Spinal cord (tissue), 10 donors: ENCODE results near the gene REP15. TPM values are rescaled to one million over a fixed set of nuclear protein-coding genes. Genes with fewer than 3 reads are reported as not detected.

Experiments used
- DNase-seq, 6 donors: peaks; one replicate each; pipeline versions ENCODE4 v3.0.0 to v3.0.0-alpha.2; 2013 to 2015; ENCODE audit warnings: low spot score in 6 of 6, low read depth in 4 of 6
- H3K27ac ChIP-seq: one replicate; pipeline ENCODE4 v1.5.1; 2013; ENCODE audit warnings: low read depth, low read length, control low read depth
- H3K27me3 ChIP-seq: one replicate; pipeline ENCODE4 v1.6.1; 2013; ENCODE audit warnings: low read length; ENCODE audit not compliant: control insufficient read depth, insufficient read depth
- H3K36me3 ChIP-seq: one replicate; pipeline ENCODE4 v1.6.1; 2013; ENCODE audit warnings: low read length; ENCODE audit not compliant: control insufficient read depth, insufficient read depth
- H3K4me1 ChIP-seq: one replicate; pipeline ENCODE4 v1.6.1; 2013; ENCODE audit warnings: low read length; ENCODE audit not compliant: control insufficient read depth, insufficient read depth
- H3K4me3 ChIP-seq: one replicate; pipeline ENCODE4 v1.5.1; 2013; ENCODE audit warnings: low read depth, low read length, control low read depth
- H3K9me3 ChIP-seq: one replicate; pipeline ENCODE4 v1.6.1; 2013; ENCODE audit warnings: low read length; ENCODE audit not compliant: control insufficient read depth, insufficient read depth
- WGBS: methylation state at CpG from one replicate; pipeline ENCODE4 v1.1.5; 2013; ENCODE audit warnings: missing lambda C conversion rate; ENCODE audit not compliant: insufficient coverage; 5-methylcytosine and 5-hydroxymethylcytosine counted together
- polyA plus RNA-seq, 2 donors: library from polyadenylated mRNA; unstranded; fragments of 120-200 nt; gene quantifications; one replicate each; pipeline ENCODE4 v1.2.1, GENCODE V29; 2013; ENCODE audit not compliant: insufficient read length in 2 of 2
- total RNA-seq, 2 donors: library from RNA; depleted of rRNA in 1 of 2; stranded (reverse); fragments of 120-200 nt in 1 of 2; fragments of >200 nt in 1 of 2; gene quantifications; one replicate each; pipeline versions ENCODE4 v1.2.3 to v1.2.4, GENCODE V29; 2013 to 2014
- donor health status: healthy.

Gene REP15
- total and polyA plus RNA-seq, 4 donors, result 1.1 to 6.9 (median 1.7) TPM

- WGBS, result no CpG with 5 or more reads among the region's 2 CpGs
- H3K36me3 ChIP-seq, result peaks cover 4% of the 10 kb centered on the region
- H3K9me3 ChIP-seq, result no peaks in the 10 kb centered on the region
- no peak overlapping the region for H3K27ac ChIP-seq
- no peak overlapping the region for H3K4me3 ChIP-seq
- no peak for DNase-seq
- H3K27me3 ChIP-seq, result no peaks in the 10 kb centered on the region
- H3K4me1 ChIP-seq, result no peaks in the 10 kb centered on the region
Observed at GRCh38 chr12:27693403-27693802, 2.8 kb upstream of the REP15 start.

DNA sequence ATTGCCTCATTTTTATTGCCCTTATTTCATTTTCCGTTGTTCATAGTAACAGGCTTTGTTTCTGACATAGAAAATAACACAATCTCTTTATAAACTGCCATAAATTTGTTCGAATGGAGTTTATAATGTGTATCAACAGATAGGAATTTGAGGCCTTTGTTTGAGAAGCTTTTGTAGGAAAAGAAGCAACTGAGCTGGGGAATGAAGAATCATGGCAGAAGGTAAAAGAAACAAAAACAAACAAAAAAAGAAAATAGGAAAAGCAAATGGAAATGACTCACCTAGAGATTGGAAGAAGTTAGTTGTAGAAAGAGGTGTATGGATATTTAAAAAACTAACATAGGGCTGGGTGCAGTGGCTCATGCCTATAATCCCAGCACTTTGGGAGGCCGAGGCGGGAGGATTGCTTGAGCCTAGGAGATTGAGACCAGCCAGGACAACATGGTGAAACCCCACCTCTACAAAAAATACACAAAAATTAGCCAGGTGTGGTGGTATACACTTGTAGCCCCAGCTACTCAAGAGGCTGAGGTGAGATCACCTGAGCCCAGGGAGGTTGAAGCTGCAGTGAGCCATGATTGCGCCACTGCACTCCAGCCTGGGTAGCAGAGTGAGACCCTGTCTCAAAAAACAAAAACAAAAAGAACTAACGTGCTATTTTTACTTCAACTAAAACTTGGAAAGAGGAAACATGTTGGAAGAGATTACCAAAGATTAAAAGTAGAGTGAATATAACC lies 523 bp upstream of the REP15 start:
- WGBS, result no CpG with 5 or more reads among the region's 6 CpGs
- no peak for DNase-seq
- no peak overlapping the region for H3K4me3 ChIP-seq
- H3K27me3 ChIP-seq, result no peaks in the 10 kb centered on the region
- no peaks in the 10 kb centered on the region for H3K36me3 ChIP-seq
- H3K27ac ChIP-seq, result no peak overlapping the region
- H3K9me3 ChIP-seq, result no peaks in the 10 kb centered on the region
- H3K4me1 ChIP-seq, result no peaks in the 10 kb centered on the region

- Histone ChIP-seq H3K4me3 (no peak overlapping the region), H3K36me3 (no peaks in the 10 kb centered on the region), H3K9me3 (no peaks in the 10 kb centered on the region), H3K4me1 (no peaks in the 10 kb centered on the region), H3K27me3 (no peaks in the 10 kb centered on the region), H3K27ac (no peak overlapping the region)
- DNase-seq, result no peak
- WGBS, result 86% methylated on average over 1 of the region's 3 CpGs
Observed at GRCh38 chr12:27696864-27697564, 767 bp downstream of the REP15 start.

- Histone ChIP-seq H3K9me3 (no peaks in the 10 kb centered on the region), H3K27ac (no peak overlapping the region), H3K36me3 (no peaks in the 10 kb centered on the region), H3K4me3 (no peak overlapping the region), H3K4me1 (no peaks in the 10 kb centered on the region), H3K27me3 (no peaks in the 10 kb centered on the region)
- DNase-seq, result peak; percentile 35 to 87 (median 52)
- 22% methylated on average over 1 of the region's 4 CpGs for WGBS
Observed at GRCh38 chr12:27703720-27704452, 7.6 kb downstream of the REP15 start.

DNA sequence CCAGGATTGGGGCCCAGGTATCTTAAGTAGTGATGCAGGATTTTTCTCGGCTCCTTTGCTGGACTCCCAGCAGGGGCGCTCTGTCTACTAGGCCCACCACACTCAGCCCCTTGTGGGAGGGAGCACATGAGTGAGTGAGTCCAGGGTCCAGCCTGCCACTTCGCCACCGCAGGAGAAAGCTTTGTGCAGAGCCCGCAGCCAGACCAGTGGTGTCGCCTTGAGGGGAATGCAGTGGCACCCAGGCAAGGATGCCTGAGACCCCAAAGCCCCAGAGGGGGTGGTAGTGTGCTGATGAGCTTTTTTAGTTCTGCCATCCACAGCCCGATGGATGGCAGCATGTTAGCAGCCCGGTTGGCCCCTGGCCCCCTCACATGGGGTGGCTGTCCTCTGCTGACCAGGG lies 9.0 kb downstream of the REP15 start:
- Histone ChIP-seq H3K4me1 (peaks cover 5% of the 10 kb centered on the region), H3K36me3 (no peaks in the 10 kb centered on the region), H3K9me3 (no peaks in the 10 kb centered on the region), H3K27ac (no peak overlapping the region), H3K4me3 (no peak overlapping the region), H3K27me3 (no peaks in the 10 kb centered on the region)
- DNase-seq, result no peak
- WGBS, result 78% methylated on average over 7 of the region's 8 CpGs

DNA sequence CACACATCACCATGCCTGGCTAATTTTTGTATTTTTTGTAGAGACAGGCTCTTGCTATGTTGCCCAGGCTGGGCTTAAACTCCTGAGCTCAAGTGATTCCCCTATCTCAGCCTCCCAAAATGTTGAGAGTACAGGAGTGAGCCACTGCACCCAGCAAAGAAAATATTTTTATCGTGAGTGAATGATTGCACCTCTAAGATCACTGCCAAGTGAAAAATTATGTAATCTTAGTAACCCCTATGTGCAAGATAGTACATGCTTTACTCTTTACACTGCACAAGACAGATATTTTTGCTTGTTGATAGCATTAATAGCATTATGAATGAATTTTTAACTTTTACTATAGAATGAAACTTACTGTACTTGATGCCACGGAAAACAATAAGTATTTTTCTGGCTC lies 11.0 kb downstream of the REP15 start:
- no peak for DNase-seq
- H3K4me1 ChIP-seq, result peaks cover 9% of the 10 kb centered on the region
- WGBS, result no CpG with 5 or more reads among the region's 2 CpGs
- H3K4me3 ChIP-seq, result no peak overlapping the region
- no peak overlapping the region for H3K27ac ChIP-seq
- H3K36me3 ChIP-seq, result no peaks in the 10 kb centered on the region
- no peaks in the 10 kb centered on the region for H3K27me3 ChIP-seq
- no peaks in the 10 kb centered on the region for H3K9me3 ChIP-seq

- H3K36me3 ChIP-seq, result peaks cover 3% of the 10 kb centered on the region
- no peaks in the 10 kb centered on the region for H3K27me3 ChIP-seq
- peaks cover 9% of the 10 kb centered on the region for H3K4me1 ChIP-seq
- DNase-seq, result no peak
- WGBS, result 95% methylated on average over 5 of the region's 12 CpGs
- no peak overlapping the region for H3K27ac ChIP-seq
- H3K4me3 ChIP-seq, result peak overlapping the region; percentile 98
- no peaks in the 10 kb centered on the region for H3K9me3 ChIP-seq
Observed at GRCh38 chr12:27709212-27709931, 13.1 kb downstream of the REP15 start.

DNA sequence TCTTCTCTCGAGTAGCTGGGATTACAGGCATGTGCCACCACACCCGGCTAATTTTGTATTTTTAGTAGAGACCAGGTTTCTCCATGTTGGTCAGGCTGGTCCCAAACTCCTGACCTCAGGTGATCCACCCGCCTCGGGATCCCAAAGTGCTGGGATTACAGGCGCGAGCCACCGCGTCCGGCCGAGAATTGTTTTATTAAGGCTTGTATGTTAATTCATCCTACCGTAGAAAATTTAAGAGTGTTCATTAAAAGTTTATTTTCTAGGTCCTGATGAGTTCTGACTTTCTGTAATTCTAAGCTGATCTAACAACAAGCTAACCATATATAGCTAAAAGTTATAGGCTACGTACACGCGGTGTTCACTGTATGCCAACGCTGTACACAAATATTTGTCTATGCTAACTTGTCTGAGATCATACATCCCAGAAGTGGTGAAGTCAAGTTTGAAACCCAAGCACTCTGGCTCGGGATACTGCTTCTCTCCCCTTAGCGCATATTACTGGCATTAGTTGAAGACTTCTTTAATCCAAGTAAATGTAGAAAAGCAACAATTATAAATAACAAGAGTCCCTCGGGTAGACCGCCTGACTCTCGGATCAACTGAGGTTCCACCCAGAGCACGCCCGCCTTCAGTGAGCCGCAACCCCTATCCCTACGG lies 13.8 kb downstream of the REP15 start:
- 7% methylated on average over 9 of the region's 24 CpGs for WGBS
- peaks cover 3% of the 10 kb centered on the region for H3K36me3 ChIP-seq
- no peaks in the 10 kb centered on the region for H3K27me3 ChIP-seq
- peak overlapping the region; percentile 90 for H3K27ac ChIP-seq
- DNase-seq, result no peak
- H3K4me1 ChIP-seq, result peaks cover 9% of the 10 kb centered on the region
- H3K9me3 ChIP-seq, result no peaks in the 10 kb centered on the region
- peak overlapping the region; percentile 98 for H3K4me3 ChIP-seq
